Hippocampal formation (tissue), 2 donors: ENCODE results near the gene FIGNL1.
"Not testable (repeated sequence)": the region's sequence is repeated elsewhere in the genome, so short reads cannot be mapped to it uniquely, and the experiment has no call there.

Experiments
- DNase-seq, 2 donors: peaks; one replicate each; lab custom pipeline; 2025; lab: John Stamatoyannopoulos, UW

FIGNL1 gene

DNA sequence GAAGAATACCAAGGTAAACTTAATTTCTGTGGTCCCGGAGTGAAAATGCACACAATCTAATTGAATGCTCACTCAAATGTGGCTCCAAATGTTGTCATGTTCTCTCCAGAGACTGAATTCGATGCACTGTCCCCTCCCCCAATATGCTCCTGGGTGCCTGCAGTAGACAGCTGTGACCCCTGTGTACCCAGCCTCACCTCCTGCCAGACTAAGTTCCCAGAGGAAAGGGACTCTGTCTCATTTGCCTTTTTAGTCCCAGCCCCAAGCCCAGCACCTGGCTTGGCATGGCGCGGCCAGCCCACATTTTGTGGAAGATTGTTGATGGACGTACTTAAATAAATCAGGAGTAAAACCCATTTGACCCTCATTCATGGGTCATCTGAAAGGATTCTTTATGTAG is 21.8 kb upstream of the FIGNL1 start:
- DNase-seq = no peak

DNA sequence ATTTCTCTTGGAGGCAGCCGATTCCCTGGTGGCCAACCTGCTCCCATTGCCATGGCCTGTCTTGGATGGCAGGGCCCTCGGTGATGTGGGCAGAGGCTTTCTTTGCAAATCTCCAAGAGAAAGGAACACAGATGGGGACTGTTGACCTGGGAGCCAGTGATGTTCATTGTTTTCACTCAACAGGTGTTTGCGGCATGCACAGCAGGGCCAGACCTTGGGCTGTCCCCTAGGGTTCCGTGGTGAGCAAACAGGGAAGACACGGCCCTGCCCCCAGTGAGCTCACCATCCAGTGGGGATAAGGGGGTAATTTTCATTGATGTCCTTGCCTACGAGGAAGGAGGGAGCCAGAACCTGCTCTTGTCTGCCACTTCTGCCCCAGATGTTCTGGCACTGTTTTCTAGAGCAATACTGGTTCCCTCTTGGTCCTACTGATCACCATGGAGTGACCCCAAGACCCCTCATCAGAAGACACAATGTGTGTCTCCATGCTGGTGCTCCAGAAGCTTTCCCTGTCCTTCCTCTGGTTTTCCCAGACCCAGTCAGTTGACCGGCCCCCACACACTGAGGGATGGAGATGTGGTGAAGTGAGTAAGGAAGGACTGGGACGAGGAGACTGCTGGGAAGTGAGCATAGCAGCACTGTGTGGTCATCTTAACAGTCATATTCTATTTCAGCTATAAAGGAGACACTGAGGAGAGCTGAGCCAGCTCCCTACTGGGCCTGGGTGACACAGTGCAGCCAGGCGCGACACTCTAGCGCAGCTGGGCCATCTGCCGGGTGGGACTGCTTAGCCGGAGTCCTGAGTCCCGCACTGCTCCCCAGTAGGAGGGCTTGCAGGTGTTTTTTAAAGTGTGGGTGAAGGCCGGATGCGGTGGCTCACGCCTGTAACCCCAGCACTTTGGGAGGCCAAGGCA is 20.4 kb upstream of the FIGNL1 start:
- DNase-seq = no peak

DNA sequence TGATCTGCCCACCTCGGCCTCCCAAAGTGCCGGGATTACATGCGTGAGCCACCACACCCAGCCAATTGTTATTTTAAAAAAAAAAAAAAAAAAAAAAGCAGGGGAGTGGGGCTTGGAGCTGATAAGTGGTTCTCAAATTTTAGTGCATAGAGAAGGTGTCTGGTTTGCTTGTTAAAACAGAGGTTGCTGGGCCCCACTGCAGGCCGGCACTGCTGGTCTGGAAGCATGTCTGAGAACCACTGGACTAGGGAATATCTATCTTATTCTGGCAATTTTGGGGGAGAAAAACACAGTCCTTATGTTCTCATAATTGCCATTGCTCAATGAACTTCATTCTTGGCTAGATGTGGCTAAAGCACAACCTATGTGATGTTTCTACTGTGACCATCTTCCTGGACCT is 19.0 kb upstream of the FIGNL1 start:
- DNase-seq = no peak

DNA sequence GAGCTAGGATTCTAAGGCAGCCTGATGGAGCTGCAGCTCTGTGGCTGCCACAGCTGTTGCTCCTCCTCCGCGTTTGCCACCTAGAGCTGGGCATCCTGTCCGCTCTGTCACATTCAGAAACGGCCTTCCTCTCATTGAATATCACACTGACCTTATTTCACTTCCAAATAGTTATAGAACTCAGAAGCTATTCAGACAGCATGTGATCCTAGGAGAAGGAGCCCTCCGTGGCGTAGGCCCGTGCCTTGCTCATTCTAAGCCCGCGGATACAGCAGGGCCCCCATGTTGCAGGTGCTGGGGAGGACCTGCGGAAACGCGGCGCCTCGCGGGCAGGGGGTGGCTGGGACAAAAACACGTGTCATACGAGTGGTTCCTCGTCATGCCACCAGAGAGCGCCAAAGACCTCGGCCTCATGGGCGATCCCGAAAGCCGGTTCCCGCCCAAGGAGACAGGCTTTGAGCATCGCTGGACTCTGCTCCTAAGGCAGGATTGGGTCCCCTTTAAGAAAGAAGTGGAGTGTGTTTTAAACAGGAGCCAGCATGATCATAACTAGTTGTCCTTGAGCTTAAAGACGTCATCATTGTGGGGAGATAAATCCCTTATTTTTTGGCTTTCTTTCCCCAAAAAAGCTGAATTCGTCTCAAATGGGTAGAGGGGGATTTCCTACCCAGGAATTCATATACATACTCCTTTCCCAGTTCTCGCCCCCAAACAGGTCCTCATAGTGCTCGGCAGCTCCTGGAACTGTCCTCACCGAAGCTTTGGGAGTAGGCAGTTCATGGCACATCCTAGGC is 17.9 kb upstream of the FIGNL1 start:
- peak; percentile 53 to 67 for DNase-seq

DNA sequence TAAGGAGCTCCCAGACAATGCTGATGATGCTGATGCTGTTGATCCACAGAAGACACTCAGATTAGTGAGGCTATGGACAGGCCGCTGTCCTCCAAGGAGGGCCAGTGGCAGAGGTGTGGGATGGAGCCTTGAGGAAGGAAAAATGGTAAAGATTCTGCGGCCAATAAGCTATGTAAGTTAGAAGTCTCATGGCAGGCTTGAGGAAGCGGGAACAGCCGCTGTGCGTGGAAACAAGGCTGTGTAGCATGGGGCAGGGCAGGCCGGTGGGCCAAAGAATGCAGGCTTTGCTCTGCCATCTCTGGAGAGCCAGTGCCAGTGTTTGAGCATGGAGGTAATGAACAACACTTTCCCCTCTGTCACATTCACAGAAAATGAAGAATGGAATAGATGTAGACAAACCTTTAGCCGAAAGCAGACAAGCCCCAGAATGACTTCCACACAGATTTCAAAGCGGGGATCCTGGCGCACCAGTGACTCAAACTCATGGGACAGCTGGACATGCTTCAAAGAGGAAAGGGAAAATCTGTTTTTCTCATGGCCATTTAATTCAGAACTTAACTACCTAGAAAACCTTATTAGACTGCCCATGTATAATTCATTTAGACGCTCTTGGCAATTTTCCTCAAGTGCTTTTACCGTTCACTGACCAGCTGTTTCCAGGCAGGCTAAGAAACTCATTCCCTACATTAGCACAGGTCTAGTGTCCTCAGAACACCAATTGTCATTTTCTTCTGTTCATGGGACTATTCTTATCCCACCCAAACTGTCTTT is 16.9 kb upstream of the FIGNL1 start:
- no peak for DNase-seq

DNA sequence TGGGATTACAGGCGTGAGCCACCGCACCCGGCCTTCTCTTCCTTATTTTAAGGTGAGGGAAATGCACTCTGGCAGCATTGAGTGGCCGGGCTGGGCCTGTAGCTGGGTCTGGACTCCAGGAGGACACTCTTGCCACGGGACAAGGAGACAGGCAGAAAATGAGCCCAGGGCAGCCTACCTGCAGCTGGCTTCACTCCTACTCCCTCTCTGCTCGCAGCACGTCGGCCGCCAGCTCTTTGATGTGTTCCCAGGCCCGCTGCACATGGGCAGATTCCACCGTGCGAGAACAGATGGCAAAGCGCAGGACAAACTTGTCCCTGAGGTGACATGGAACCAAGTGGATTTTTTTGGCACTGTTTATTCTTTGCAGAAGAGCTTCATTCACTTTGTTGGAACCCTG is 12.9 kb upstream of the FIGNL1 start:
- DNase-seq = no peak

DNA sequence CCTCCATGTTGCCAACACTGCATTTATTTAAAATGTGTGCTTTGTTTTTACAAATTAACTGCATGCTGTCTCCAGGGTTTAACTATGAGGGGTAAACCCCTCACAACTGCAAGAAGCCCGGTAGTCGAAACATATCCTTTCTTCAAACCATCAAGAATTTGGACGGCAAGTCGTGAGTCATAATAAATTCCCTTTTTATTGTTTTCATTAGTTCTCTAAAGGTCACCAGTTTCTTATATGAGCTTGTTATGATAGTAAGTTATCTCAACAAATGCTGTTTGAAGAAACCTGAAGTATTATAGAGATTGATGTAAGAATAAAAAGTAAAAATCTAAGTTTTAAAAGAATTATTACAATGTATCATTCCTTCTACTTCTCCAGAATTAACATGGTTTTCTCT is 12.2 kb upstream of the FIGNL1 start:
- DNase-seq = no peak

DNA sequence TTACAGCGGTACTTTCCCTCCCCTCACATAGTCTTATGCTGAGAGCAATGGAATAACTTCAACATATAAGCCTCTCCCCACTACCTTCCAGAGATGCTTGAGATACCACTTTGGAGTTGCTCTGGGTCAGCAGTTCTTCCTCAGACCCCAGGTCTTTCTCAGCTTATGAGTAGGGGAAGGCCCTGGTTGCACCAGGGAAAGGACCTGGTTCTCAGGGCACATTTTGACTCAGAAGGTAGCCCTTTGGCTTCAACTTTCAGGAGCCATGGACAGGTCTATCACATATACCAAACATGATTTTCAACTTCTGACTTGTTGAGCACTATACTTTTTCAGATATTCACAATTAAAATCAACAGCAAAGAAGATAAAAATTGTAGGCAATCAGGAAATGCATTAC is 11.5 kb upstream of the FIGNL1 start:
- no peak for DNase-seq

DNA sequence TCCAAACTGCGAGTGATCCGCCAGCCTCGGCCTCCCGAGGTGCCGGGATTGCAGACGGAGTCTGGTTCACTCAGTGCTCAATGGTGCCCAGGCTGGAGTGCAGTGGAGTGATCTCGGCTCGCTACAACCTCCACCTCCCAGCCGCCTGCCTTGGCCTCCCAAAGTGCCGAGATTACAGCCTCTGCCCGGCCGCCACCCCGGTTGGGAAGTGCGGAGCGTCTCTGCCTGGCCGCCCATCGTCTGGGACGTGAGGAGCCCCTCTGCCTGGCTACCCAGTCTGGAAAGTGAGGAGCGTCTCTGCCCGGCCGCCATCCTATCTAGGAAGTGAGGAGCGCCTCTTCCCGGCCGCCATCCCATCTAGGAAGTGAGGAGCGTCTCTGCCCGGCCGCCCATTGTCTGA is 9.0 kb upstream of the FIGNL1 start:
- DNase-seq = not testable (repeated sequence)

DNA sequence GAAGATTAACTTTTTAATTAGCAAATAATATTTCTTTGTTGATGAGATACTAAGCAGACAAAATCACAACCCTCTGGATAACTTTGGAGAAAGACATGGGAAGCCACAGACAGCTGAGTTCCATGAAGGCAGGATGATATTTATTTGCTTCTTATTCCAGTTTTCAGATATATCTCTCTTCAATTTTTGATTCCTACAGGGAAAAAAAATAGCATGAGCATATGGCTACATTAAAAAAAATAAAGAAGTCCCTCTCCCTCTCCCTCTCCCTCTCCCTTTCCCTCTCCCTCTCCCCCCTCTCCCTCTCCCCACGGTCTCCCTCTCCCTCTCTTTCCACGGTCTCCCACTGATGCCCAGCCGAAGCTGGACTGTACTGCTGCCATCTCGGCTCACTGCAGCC is 8.5 kb upstream of the FIGNL1 start:
- DNase-seq = not testable (repeated sequence)

DNA sequence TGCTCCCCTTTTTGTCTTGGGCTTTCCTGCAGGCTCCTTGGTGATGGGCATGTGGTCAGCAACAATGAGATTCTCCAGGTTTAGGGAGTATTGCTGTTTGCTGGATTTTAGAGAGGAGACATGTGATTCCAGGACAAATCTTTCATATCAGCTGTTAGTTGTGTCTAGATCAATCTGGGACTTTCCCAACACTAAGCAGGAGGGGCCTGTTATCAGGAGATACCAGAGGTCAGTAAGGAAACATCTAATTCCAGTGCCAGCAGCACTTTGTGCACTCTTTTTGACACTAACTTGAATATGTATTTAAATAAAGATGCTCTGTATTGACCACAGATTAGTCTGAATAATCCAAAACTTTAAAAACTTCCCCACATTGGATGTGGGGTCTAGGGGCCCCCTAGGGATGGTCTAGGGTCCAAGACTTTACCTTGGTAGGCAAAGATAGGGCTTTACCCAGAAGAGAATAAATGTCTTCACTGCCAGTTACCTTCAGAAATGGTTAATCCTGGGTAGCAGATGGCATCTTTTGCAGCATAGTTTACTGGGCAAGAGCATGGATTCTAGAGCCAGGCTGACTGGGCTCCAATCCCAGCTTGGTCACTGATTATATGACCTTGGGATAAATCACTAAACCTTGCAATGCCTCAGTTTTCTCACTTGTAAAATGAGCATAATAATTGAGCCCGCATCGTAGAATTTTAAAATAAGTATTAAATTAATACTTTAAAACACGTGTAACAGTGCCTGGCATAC is 6.4 kb upstream of the FIGNL1 start:
- no peak for DNase-seq

DNA sequence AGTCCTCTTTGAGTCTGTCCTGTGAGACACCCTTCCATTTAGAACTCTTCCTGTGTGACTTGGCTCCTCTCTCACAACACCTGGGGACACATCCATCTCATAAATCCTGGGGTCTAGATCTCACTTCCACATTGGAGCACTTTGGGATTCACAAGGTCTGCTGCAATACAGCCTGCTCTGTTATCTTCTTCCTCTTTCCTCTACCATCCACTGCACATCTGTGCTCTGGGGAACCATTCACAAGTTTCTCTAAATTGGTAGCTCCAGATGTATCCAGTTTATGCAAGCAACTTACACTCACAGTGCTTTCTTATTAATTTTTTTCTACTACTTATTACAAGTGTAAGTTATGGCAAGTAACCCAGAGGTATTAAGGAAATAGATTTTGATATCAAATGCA is 5.5 kb upstream of the FIGNL1 start:
- DNase-seq = no peak

DNA sequence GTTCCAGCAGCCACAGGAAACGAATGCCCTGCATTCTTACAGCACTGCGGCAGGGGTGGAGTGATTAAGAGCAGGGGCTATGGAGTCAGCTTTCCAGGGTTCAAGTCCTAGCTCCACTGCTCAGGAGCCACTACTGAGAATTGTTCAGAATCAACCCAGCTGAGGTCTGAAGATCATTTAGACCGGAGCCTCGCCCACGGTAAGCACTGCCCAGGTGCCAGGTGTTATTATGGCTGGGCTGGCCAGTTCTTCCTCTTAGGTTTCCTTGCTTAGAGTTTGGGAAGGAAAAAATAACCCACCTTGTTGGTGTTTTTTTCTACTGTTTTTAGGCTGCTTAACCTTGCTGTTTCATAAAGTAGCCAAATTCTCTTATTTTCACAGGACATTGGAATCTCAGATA is 4.8 kb upstream of the FIGNL1 start:
- DNase-seq = no peak

DNA sequence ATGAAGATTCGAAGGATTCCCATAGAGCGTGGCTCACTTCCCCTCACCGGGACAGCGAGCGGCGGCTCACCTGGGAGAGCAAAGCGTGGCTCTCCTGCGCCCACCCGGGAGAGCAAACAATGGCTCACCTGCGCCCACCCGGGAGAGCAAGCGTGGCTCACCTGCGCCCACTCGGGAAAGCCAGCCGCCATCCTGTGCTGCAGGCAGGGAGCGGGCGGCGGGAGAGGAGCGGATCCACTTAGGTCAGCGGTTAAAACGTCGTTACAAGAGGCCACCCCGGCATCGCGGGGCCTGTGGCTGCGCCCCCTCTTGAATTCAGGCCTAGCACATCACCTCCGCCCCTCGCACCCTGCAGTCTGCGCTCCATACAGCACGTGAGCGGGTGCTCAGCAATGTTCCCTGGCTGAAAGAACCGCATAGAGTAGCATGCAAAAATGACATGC is 461 bp upstream of the FIGNL1 start:
- no peak for DNase-seq

DNA sequence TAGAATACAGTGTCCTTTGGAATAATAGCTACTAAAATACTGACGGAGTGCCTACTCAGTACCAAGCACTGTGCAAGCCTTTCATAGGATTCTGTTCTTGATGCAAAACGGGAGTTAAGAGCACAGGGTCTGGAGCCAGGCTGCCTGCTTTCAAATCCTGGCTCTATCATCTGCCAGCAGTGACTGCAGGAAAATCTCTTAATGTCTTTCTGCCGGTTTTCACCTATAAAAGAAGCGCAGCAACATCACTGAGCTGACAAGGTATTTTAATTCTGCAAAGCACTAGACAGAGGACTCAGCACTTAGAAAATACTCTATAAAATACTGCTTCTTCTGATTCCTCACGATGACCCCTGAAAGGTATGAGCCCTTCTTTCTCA is 659 bp downstream of the FIGNL1 start:
- DNase-seq = no peak

DNA sequence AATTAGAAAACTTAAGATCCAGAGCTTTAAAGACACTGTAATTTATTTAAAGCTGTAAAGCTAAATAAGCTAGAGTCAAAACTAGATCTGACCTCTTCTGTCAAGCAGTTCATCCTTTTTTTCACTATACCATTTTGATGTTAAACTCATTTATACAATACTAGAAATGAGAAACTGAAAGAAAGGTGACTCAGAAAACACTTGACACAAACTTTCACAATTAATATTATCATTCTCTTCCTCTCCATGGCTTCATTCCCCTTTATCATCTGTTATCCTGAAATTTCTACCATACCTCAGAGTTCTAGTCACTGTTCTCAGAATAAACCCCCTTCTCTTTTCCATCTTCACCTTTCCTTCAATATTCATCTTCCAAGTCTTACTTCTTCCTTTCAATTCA is 1.3 kb downstream of the FIGNL1 start:
- no peak for DNase-seq

DNA sequence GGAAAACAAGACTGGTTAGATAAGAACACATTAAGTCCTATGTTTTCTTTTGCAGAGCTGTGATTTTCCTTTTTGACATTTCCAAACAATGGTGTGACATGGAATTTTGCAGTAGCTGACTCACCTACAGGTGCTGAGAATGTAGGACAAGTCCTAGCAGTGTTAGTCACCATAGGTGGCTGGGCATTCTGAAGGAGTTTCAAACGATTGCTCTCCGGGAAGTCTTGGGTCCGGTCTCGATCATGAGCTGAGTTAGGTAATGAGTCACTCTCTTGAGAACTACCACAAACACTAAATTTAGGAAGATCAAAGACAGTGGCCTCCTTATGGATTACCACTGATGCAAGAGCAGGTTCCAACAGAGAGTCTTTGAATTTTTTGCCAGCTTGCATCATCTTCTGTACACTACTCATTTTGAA is 3.6 kb downstream of the FIGNL1 start:
- no peak for DNase-seq

DNA sequence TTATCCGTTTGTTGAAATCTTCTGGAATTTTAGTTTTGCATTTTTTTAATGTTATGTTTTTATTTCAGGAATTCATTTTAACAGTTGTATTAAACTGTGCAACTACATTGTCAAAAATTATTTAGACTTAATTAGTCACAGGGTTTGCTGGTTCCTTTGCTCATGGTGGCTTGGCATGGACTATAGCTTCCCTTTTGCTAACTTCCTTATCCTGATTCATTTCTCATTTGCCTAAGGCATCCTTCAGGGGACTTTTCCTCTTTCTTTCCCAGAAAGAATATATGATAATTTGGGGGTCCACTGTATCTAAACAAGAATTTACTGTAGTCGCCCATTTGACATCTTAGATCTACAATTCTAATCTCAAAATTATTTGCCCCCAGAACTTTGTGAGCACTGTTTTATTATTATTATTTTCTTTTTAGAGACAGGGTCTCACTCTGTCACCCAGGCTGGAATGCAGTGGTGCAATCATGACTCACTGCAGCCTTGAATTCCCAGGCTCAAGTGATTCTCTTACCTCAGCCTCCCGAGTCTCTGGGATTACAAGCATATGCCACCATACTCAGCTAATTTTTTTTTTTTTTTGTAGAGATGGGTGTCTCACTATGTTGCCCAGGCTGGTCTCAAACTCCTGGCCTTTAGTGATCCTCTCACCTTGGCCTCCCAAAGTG is 13.9 kb downstream of the FIGNL1 start:
- no peak for DNase-seq

DNA sequence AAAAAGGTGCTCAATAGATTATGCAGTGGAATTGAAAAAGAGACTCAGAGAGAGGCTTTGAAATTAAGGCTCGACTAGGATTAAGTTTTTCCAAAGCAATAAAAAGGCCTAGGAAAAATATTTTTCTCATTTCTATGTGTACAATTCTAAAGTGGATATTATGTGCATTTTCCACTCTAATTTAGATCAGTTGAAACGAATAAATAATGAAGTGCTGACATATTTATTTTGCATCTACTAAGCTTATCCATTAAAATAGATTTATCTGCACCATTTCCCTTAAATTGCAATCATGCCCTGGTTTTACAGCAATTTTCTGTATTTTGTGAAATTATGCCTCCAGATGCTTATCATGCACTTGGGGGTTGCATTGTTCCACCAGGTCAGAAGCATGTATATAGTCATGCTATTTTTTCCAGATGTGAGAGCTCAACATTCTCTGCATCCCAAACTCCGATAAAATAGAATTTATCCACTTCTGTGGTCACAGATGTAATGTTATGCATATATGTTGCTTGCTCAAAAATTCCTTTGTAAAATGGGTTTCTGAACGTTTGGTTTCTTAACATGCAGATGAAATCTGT is 18.3 kb downstream of the FIGNL1 start:
- DNase-seq = no peak

DNA sequence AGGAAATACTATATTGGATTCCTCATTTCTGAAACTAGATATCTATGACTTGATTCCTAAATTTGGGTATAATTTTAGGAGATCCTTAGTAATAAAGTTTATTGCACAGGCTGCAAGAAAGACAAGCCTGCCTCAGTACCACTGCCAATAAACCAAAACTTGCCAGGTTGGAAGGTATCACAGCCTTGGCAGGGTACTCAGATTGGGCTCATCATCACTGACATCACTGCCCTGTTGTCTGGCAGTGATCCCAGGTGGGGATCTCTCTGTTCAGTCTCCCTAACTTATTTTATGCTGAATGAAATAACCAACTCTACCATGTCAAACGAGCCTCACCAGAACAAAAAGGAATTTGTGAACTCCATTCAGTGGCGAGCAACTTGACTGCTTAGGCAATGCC is 18.8 kb downstream of the FIGNL1 start:
- no peak for DNase-seq

DNA sequence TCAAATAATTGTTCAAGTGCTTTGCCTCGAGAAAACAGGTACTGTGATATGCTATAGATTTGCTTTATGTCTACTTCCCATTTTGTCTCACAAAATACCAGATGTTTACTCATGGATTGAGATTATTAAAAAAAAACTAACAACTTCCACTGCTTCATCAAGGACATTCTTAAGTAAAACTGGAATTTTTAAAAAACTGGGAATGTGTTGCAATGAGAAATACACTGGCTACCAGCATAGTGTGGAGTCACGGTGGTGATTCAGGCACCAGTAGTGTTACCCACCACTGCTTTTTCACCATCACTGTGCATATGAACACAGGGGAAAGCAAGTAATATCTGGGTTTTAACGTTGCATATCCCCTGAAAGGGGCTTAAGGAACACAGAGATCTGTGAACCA is 21.2 kb downstream of the FIGNL1 start:
- no peak for DNase-seq
